HL-60 (cell line): ENCODE measurements around the gene MLLT1.

ENCODE experiments used
- POLR2AphosphoS5 ChIP-seq: IDR thresholded peaks from 2 replicates; pipeline ENCODE4 v1.6.1; 2012; ENCODE audit warnings: low read depth
- SPI1 ChIP-seq: IDR thresholded peaks from 2 replicates; pipeline ENCODE4 v1.6.1; 2012; ENCODE audit warnings: low read depth, mild to moderate bottlenecking, borderline replicate concordance
- TF ChIP-seq, protein P1 (sequence below): IDR thresholded peaks from one replicate; pipeline ENCODE4 v1.5.1; 2011; ENCODE audit warnings: low read length, control low read depth, inconsistent platforms; ENCODE audit not compliant: insufficient read depth
- TF ChIP-seq, protein P2 (sequence below): IDR thresholded peaks from 2 replicates; pipeline ENCODE4 v1.6.1; 2012; ENCODE audit warnings: low read depth; ENCODE audit not compliant: insufficient replicate concordance

DNA sequence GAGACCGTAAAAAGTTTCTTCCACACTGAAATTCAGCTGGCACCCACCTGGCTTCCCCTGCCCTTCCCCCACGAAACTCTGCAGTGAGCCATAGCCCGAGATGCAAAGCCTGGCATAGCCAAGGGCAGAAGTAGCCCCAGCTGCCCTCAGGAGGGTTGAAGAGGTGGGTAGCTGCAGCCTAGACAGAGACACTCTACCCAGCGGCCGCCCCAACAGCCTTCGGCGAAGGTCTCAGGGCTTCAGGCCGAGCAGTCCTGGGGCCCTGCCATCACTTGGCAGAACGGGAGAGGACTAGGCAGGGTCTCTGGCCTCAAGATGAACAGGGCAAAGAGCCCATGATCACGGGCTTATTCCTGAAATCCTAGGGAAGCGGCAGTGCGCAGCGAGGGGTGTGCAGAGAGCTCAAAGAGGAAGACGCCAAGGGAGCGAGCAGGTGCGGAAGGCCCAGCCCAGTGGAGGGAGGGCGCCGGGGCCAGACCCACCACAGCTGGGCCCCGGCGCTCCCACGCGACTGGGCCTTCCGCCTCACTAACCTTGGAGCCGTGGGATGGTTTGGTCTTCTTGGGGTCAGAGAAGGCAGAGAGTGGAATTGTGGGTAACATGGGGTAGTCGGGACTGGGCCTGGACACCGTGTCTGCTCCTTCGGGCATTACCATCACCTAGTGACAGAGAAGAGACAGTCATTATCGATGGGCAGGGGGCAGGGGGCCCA is 53.2 kb downstream of the MLLT1 start:
- TF ChIP-seq, protein P1, sequence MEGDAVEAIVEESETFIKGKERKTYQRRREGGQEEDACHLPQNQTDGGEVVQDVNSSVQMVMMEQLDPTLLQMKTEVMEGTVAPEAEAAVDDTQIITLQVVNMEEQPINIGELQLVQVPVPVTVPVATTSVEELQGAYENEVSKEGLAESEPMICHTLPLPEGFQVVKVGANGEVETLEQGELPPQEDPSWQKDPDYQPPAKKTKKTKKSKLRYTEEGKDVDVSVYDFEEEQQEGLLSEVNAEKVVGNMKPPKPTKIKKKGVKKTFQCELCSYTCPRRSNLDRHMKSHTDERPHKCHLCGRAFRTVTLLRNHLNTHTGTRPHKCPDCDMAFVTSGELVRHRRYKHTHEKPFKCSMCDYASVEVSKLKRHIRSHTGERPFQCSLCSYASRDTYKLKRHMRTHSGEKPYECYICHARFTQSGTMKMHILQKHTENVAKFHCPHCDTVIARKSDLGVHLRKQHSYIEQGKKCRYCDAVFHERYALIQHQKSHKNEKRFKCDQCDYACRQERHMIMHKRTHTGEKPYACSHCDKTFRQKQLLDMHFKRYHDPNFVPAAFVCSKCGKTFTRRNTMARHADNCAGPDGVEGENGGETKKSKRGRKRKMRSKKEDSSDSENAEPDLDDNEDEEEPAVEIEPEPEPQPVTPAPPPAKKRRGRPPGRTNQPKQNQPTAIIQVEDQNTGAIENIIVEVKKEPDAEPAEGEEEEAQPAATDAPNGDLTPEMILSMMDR, result no peak
- TF ChIP-seq POLR2AphosphoS5 (no peak), SPI1 (no peak)
- TF ChIP-seq, protein P2, sequence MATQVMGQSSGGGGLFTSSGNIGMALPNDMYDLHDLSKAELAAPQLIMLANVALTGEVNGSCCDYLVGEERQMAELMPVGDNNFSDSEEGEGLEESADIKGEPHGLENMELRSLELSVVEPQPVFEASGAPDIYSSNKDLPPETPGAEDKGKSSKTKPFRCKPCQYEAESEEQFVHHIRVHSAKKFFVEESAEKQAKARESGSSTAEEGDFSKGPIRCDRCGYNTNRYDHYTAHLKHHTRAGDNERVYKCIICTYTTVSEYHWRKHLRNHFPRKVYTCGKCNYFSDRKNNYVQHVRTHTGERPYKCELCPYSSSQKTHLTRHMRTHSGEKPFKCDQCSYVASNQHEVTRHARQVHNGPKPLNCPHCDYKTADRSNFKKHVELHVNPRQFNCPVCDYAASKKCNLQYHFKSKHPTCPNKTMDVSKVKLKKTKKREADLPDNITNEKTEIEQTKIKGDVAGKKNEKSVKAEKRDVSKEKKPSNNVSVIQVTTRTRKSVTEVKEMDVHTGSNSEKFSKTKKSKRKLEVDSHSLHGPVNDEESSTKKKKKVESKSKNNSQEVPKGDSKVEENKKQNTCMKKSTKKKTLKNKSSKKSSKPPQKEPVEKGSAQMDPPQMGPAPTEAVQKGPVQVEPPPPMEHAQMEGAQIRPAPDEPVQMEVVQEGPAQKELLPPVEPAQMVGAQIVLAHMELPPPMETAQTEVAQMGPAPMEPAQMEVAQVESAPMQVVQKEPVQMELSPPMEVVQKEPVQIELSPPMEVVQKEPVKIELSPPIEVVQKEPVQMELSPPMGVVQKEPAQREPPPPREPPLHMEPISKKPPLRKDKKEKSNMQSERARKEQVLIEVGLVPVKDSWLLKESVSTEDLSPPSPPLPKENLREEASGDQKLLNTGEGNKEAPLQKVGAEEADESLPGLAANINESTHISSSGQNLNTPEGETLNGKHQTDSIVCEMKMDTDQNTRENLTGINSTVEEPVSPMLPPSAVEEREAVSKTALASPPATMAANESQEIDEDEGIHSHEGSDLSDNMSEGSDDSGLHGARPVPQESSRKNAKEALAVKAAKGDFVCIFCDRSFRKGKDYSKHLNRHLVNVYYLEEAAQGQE, result no peak
